G401 (cell line): Measurements from ENCODE around the gene BLTP2. TPM values are rescaled to one million over a fixed set of nuclear protein-coding genes. Genes with fewer than 3 reads are reported as not detected.
"Not testable (repeated sequence)": the region's sequence is repeated elsewhere in the genome, so short reads cannot be mapped to it uniquely, and the experiment has no call there.

ENCODE experiments used
- DNase-seq: peaks from one replicate; pipeline ENCODE4 v3.0.0-alpha.2; 2015; ENCODE audit warnings: low spot score
- in situ Hi-C: cut with HindIII; loops from 2 replicates; pipeline ENCODE4 v1.10.0; 2016; ENCODE audit warnings: low sequenced_read_pairs, mixed read lengths
- total RNA-seq: library from RNA; depleted of rRNA; stranded (reverse); fragments of >200 nt; shearing (Covaris generic); gene quantifications from 2 replicates; pipeline ENCODE4 v1.2.3, GENCODE V29; 2014; rRNA removed

Gene BLTP2
- total RNA-seq, 1 experiment from 2014 or later = 137 TPM

DNA sequence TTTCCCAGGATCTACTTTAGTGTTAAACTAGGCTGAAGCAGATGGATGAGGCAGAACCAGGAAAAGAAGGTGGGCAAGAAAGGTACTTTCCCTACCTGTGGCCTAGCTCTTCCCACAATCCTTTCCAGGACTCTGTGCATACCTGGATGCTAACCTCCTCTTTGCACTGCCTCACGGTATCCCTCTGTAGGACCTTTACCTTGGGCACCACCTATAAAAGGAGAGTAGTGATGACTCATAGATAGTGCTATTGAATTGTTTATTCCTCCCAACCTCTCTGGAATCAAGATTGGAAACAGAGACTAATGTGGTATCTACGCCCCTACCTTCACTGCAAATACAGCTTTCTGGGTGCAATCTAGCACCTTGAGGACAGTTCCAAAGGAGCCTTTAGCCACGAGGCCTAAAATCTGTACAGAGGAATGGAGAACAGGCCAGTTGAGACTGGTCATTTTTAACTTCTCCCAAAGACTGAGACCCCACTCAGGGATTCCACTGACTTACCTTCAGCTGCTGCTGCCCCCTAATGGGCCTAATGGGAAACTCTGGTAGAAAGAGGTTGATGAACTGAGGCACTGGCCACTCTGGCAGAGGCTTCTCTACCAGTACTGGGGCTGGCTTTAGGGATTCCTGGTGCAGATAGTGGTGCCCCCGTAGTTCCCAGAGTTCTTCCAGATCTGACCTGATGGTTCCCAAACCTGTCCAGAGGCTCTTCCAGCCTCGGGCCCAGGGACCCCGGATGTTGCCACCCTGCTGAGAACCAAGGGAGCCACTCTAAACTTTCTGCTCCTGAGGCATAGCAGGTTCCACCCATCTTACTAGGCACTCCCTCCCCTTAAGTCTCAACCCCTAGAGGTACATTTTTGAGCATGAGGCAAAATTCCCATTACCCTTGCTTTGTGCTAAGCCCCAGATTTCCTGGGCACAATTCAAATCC lies 31.8 kb downstream of the BLTP2 start:
- in situ Hi-C loops = no loop called here
- DNase-seq = peak; percentile 59

GRCh38 chr17:28612531-28612930 lies 32.4 kb downstream of the BLTP2 start:
- in situ Hi-C loops = no loop called here
- DNase-seq = no peak

GRCh38 chr17:28610376-28610775 lies 34.6 kb downstream of the BLTP2 start:
- DNase-seq = no peak
- in situ Hi-C loops = no loop called here

- DNase-seq, in situ Hi-C loops: not testable (repeated sequence)
Observed at GRCh38 chr17:28604031-28604430, 40.9 kb downstream of the BLTP2 start.

DNA sequence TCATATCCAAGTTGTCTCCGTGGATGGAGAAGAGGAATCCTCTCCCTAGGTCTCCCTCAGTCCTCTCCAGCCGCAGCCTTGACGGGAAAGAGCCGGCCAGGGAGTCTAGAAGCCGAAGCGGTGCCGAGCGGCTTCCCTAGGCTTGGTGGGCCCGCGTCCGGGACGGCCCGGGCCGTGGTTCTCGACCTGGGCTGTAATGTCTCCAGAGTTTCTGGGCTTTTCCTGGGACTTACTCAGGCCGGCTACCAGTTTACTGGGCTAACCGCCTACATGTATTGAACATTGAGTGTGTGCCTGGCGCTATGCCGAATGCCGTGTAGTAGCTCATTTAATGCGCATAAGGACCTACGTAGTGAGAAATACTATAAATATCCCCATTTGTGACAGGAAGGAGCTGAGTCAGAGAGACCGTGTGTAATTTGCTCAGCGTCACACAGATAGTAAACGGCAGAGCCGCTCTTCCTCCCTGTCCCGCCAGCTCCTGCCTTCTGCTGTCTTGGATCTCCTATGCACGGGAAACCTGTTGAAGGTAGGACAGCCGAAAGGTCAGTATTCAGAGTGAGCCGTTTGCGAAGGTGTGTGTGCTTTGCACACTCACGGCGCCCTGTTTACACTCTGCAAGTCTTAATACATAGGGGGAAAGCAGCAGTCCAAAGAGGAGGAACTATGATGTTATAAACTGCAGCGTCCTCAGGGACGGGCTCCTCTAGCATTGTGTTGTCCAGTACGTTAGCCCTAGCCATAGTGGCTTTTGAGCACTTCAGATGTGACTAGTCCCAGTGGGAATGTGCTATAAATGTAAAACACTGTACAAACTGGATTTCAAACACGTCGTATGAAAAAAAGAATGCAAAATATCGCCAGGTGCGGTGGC lies 45.4 kb downstream of the BLTP2 start:
- in situ Hi-C loops = no loop called here
- DNase-seq = peak; percentile 69

DNA sequence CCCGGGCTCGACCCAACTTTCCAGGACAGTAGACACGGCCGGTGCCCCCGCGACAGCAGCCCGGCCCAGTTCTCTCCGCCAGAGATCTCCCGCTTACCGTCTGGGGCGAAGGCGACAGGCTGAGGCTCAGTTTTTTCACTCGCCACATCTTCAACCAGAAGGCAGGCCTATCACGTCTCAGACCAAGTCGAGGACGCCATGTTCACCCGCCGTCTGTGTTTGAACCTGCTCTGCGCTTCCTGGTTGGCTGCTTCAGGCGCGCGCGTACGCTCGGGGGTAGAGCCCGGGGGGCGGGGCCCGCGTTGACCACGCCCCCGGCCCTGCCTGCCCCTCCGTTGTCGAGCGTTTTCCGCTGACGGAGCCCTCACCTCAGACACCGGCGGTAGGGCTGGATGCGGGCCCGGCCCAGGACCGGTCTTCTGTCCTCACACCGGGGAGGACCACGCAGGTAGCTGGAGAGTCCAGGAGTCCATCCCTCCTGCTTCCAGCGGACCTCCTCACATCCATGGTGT lies 46.1 kb downstream of the BLTP2 start, which contains the start of gene SPAG5:
TSS of gene SPAG5 (minus strand) at position 227 of the 512 bp plus-strand sequence. CDS start at position 148, 79 bp downstream.
- peak; percentile 93 for DNase-seq
- in situ Hi-C loops = no loop called here

- no peak for DNase-seq
- in situ Hi-C loops = no loop called here
Observed at GRCh38 chr17:28598389-28598788, 46.6 kb downstream of the BLTP2 start.

- in situ Hi-C loops = no loop called here
- no peak for DNase-seq
Observed at GRCh38 chr17:28597606-28598383, 47.2 kb downstream of the BLTP2 start.

Other genes starting within 250 kb of the BLTP2 start
- 33.6 and 44.7 TPM in 2 replicates for gene SLC46A1, start 238.9 kb downstream of the BLTP2 start, total RNA-seq
- not detected in 2 replicates for gene SLC13A2, start 171.5 kb downstream of the BLTP2 start, total RNA-seq
- gene FOXN1, start 138.8 kb downstream of the BLTP2 start, total RNA-seq = not detected in 2 replicates
- 59.0 and 60.4 TPM in 2 replicates for gene UNC119, start 92.5 kb downstream of the BLTP2 start, total RNA-seq
- 50.8 and 64.4 TPM in 2 replicates for gene PIGS, start 73.6 kb downstream of the BLTP2 start, total RNA-seq
- gene ALDOC, start 68.3 kb downstream of the BLTP2 start, total RNA-seq = 34.5 and 49.8 TPM in 2 replicates
- 78.8 and 91.2 TPM in 2 replicates for gene SPAG5, start 46.1 kb downstream of the BLTP2 start, total RNA-seq
- 1.3 and 2.7 TPM in 2 replicates for gene RSKR, start 31.0 kb downstream of the BLTP2 start, total RNA-seq
- gene SDF2, start 16.7 kb upstream of the BLTP2 start, total RNA-seq = 57.7 and 73.3 TPM in 2 replicates
- gene SUPT6H, start 17.0 kb upstream of the BLTP2 start, total RNA-seq = 24.4 and 43.0 TPM in 2 replicates
- 2.4 and 17.2 TPM in 2 replicates for gene PROCA1, start 66.7 kb upstream of the BLTP2 start, total RNA-seq
- gene RAB34, start 72.7 kb upstream of the BLTP2 start, total RNA-seq = 373 TPM in 2 replicates
- gene RPL23A, start 74.8 kb upstream of the BLTP2 start, total RNA-seq = 1,133 and 1,289 TPM in 2 replicates
- 9.2 and 12.1 TPM in 2 replicates for gene TLCD1, start 81.1 kb upstream of the BLTP2 start, total RNA-seq
- 10.2 and 15.1 TPM in 2 replicates for gene NEK8, start 83.6 kb upstream of the BLTP2 start, total RNA-seq
- gene TRAF4, start 98.9 kb upstream of the BLTP2 start, total RNA-seq = 51.8 and 69.0 TPM in 2 replicates
- 0.86 and 8.0 TPM in 2 replicates for gene FAM222B, start 197.6 kb upstream of the BLTP2 start, total RNA-seq
- 52.9 and 96.8 TPM in 2 replicates for gene ERAL1, start 209.9 kb upstream of the BLTP2 start, total RNA-seq